IMR-90 (cell line): ENCODE results near the gene TPM4. TPM values are rescaled to one million over a fixed set of nuclear protein-coding genes. Genes with fewer than 3 reads are reported as not detected.

Experiments
- ATAC-seq: fragments of 200-7000 bp; cut with Tn5 transposase; 2 replicates; pipeline ENCODE4 v1.9.1; 2020; ENCODE audit warnings: low read depth, mild to moderate bottlenecking, moderate library complexity
- BruUV-seq: library from RNA; stranded (reverse); fragments of 400-500 nt; replicated peaks from 2 replicates; lab custom pipeline; 2021; lab: Mats Ljungman, UMichigan
- CTCF ChIA-PET: fragments of 300-600 bp; formaldehyde crosslinking; extraction: SDS; loops from one replicate; lab custom pipeline; 2021; ENCODE audit warnings: antibody characterized with exemption; lab: Yijun Ruan, JAX
- POLR2A ChIA-PET: fragments of 300-600 bp; sonication (Branson Sonifier 250); formaldehyde crosslinking; loops from one replicate; lab custom pipeline; 2022; ENCODE audit warnings: antibody characterized with exemption; ENCODE audit not compliant: unreplicated experiment; lab: Charles Lee
- DNase-seq: peaks from one replicate; pipeline ENCODE4 v3.0.0; 2013
- H2AFZ ChIP-seq: replicated peaks from 2 replicates; pipeline ENCODE3; 2013; ENCODE audit warnings: low read length, mild to moderate bottlenecking; ENCODE audit not compliant: poor library complexity
- H2AK5ac ChIP-seq: 2 replicates; pipeline ENCODE4 v1.6.1; 2013; ENCODE audit warnings: low read depth, low read length, inconsistent platforms
- H2AK9ac ChIP-seq: replicated peaks from 2 replicates; pipeline ENCODE3; 2013; ENCODE audit warnings: mild to moderate bottlenecking, low read depth, low read length, moderate library complexity; ENCODE audit not compliant: poor library complexity
- H2BK120ac ChIP-seq: 2 replicates; pipeline ENCODE4 v1.6.1; 2013; ENCODE audit warnings: low read depth, low read length, inconsistent platforms
- H2BK15ac ChIP-seq: 3 replicates; pipeline ENCODE4 v1.6.1; 2013; ENCODE audit warnings: low read depth, low read length, inconsistent platforms
- H2BK20ac ChIP-seq: 2 replicates; pipeline ENCODE4 v1.6.1; 2013; ENCODE audit warnings: low read depth, mild to moderate bottlenecking, inconsistent platforms, low read length, moderate library complexity
- H2BK5ac ChIP-seq: 2 replicates; pipeline ENCODE4 v1.6.1; 2013; ENCODE audit warnings: mild to moderate bottlenecking, low read depth, low read length, inconsistent platforms; ENCODE audit not compliant: poor library complexity, severe bottlenecking
- H3K14ac ChIP-seq: replicated peaks from 2 replicates; pipeline ENCODE4 v1.6.1; 2013; ENCODE audit warnings: low read depth, low read length, inconsistent platforms
- H3K18ac ChIP-seq: 2 replicates; pipeline ENCODE4 v1.6.1; 2013; ENCODE audit warnings: low read depth, low read length, control low read depth
- H3K23ac ChIP-seq: 2 replicates; pipeline ENCODE4 v1.6.1; 2013; ENCODE audit warnings: low read depth, low read length, inconsistent platforms
- H3K27ac ChIP-seq: 2 replicates; pipeline ENCODE4 v1.5.1; 2013; ENCODE audit warnings: mild to moderate bottlenecking, control low read depth, low read length; ENCODE audit not compliant: insufficient read depth
- H3K27me3 ChIP-seq: 2 replicates; pipeline ENCODE4 v1.6.1; 2013; ENCODE audit warnings: low read length; ENCODE audit not compliant: control insufficient read depth, insufficient read depth
- H3K36me3 ChIP-seq: 2 replicates; pipeline ENCODE4 v1.6.1; 2013; ENCODE audit warnings: low read length, mixed read lengths; ENCODE audit not compliant: control insufficient read depth, insufficient read depth
- H3K4ac ChIP-seq: 2 replicates; pipeline ENCODE4 v1.6.1; 2013; ENCODE audit warnings: low read depth, low read length, inconsistent platforms
- H3K4me1 ChIP-seq: 2 replicates; pipeline ENCODE4 v1.6.1; 2013; ENCODE audit warnings: low read length, mixed read lengths; ENCODE audit not compliant: control insufficient read depth, insufficient read depth
- H3K4me2 ChIP-seq: 2 replicates; pipeline ENCODE4 v1.6.1; 2013; ENCODE audit warnings: low read depth, mild to moderate bottlenecking, control low read depth, low read length, moderate library complexity
- H3K4me3 ChIP-seq: 2 replicates; pipeline ENCODE4 v1.5.1; 2013; ENCODE audit warnings: low read depth, mild to moderate bottlenecking, control low read depth, low read length, moderate library complexity; ENCODE audit not compliant: insufficient read depth
- H3K56ac ChIP-seq: 2 replicates; pipeline ENCODE4 v1.6.1; 2013; ENCODE audit warnings: low read length, inconsistent platforms; ENCODE audit not compliant: insufficient read depth; ENCODE audit errors: extremely low read depth
- H3K79me1 ChIP-seq, 2 experiments: 2 replicates each; pipeline ENCODE4 v1.6.1; 2013; ENCODE audit warnings: low read length in 2 of 2, inconsistent platforms in 1 of 2, low read depth in 1 of 2
- H3K9ac ChIP-seq: 2 replicates; pipeline ENCODE4 v1.6.1; 2013; ENCODE audit warnings: low read depth, low read length, control low read depth
- H3K9me1 ChIP-seq: 2 replicates; pipeline ENCODE4 v1.6.1; 2013; ENCODE audit warnings: low read length, inconsistent platforms; ENCODE audit not compliant: insufficient read depth
- H3K9me3 ChIP-seq: 2 replicates; pipeline ENCODE4 v1.6.1; 2013; ENCODE audit warnings: low read length; ENCODE audit not compliant: control insufficient read depth, insufficient read depth
- H4K20me1 ChIP-seq: 2 replicates; pipeline ENCODE4 v1.6.1; 2013; ENCODE audit warnings: low read length, inconsistent platforms; ENCODE audit not compliant: insufficient read depth
- H4K5ac ChIP-seq: 2 replicates; pipeline ENCODE4 v1.6.1; 2013; ENCODE audit warnings: mild to moderate bottlenecking, low read depth, low read length, control low read depth
- H4K8ac ChIP-seq, 2 experiments: 2 replicates each; pipeline ENCODE4 v1.6.1; 2013; ENCODE audit warnings: low read depth in 2 of 2, low read length in 2 of 2, control low read depth in 1 of 2, inconsistent platforms in 1 of 2
- H4K91ac ChIP-seq: 2 replicates; pipeline ENCODE4 v1.6.1; 2013; ENCODE audit warnings: low read depth, low read length, inconsistent platforms; ENCODE audit not compliant: insufficient read depth
- BHLHE40 ChIP-seq: fragments of 150-350 bp; IDR thresholded peaks from 2 replicates; pipeline ENCODE4 v1.6.1; 2016; ENCODE audit warnings: mild to moderate bottlenecking, low read depth, low read length
- CEBPB ChIP-seq: IDR thresholded peaks from 2 replicates; pipeline ENCODE4 v1.6.1; 2012; ENCODE audit warnings: low read depth, low read length, improper control_type of control experiment
- CHD1 ChIP-seq: IDR thresholded peaks from 2 replicates; pipeline ENCODE4 v1.6.1; 2012; ENCODE audit warnings: low read depth, low read length, improper control_type of control experiment
- CTCF ChIP-seq: conservative IDR thresholded peaks from 2 replicates; pipeline ENCODE4 v1.5.1; 2012; ENCODE audit warnings: mild to moderate bottlenecking, low read depth, low read length, improper control_type of control experiment
- FOS ChIP-seq: fragments of 150-350 bp; IDR thresholded peaks from 2 replicates; pipeline ENCODE4 v1.6.1; 2016; ENCODE audit warnings: low read depth, low read length
- MAFK ChIP-seq: IDR thresholded peaks from 2 replicates; pipeline ENCODE4 v1.6.1; 2012; ENCODE audit warnings: low read depth, low read length, improper control_type of control experiment
- MAZ ChIP-seq: IDR thresholded peaks from 2 replicates; pipeline ENCODE4 v1.6.1; 2012; ENCODE audit warnings: low read depth, mild to moderate bottlenecking, low read length, improper control_type of control experiment, moderate library complexity, borderline replicate concordance
- MXI1 ChIP-seq: IDR thresholded peaks from 2 replicates; pipeline ENCODE4 v1.6.1; 2012; ENCODE audit warnings: low read depth, mild to moderate bottlenecking, low read length, moderate library complexity, borderline replicate concordance
- NFE2L2 ChIP-seq: fragments of 150-350 bp; IDR thresholded peaks from 2 replicates; pipeline ENCODE4 v1.6.1; 2016; ENCODE audit warnings: low read depth, mild to moderate bottlenecking, low read length
- POLR2A ChIP-seq: IDR thresholded peaks from 2 replicates; pipeline ENCODE4 v1.6.1; 2012; ENCODE audit warnings: mild to moderate bottlenecking, low read depth, low read length
- RAD21 ChIP-seq: IDR thresholded peaks from 2 replicates; pipeline ENCODE4 v1.6.1; 2012; ENCODE audit warnings: low read length, improper control_type of control experiment
- RCOR1 ChIP-seq: IDR thresholded peaks from 2 replicates; pipeline ENCODE4 v1.6.1; 2012; ENCODE audit warnings: mild to moderate bottlenecking, low read length, improper control_type of control experiment; ENCODE audit not compliant: insufficient replicate concordance
- RFX5 ChIP-seq: IDR thresholded peaks from 2 replicates; pipeline ENCODE4 v1.8.0; 2012; ENCODE audit warnings: low read depth, mild to moderate bottlenecking, low read length, moderate library complexity
- SMC3 ChIP-seq: fragments of 150-350 bp; IDR thresholded peaks from 2 replicates; pipeline ENCODE4 v1.6.1; 2016; ENCODE audit warnings: low read depth, mild to moderate bottlenecking, antibody characterized with exemption, low read length, moderate library complexity
- USF2 ChIP-seq: fragments of 150-350 bp; IDR thresholded peaks from 2 replicates; pipeline ENCODE4 v1.6.1; 2017; ENCODE audit warnings: mild to moderate bottlenecking, antibody characterized with exemption, low read length, low read depth
- WGBS, 2 experiments: methylation state at CpG; one replicate each; pipeline versions ENCODE4 v1.1.5 to v1.1.7; 2013; ENCODE audit warnings: missing lambda C conversion rate in 2 of 2; ENCODE audit not compliant: insufficient read length in 1 of 2; ENCODE audit errors: extremely low coverage in 2 of 2; 5-methylcytosine and 5-hydroxymethylcytosine counted together
- dilution Hi-C: fragments of 300-500 bp; cut with HindIII; formaldehyde crosslinking; loops from one replicate; pipeline ENCODE4 v1.14.3; 2018; ENCODE audit warnings: low sequenced_read_pairs; ENCODE audit not compliant: unreplicated experiment
- in situ Hi-C: fragments of 300-500 bp; cut with MboI; formaldehyde crosslinking; loops from 3 replicates; pipeline ENCODE4 v1.14.3; 2019; ENCODE audit warnings: low sequenced_read_pairs, inconsistent platforms, mixed read lengths
- intact Hi-C: fragments of 100-400 bp; cut with micrococcal nuclease; formaldehyde crosslinking; loops from 2 replicates; pipeline ENCODE4 v1.10.0; 2022
- polyA plus RNA-seq, 3 experiments: library from polyadenylated mRNA; depleted of rRNA; stranded (reverse); fragments of >200 nt; gene quantifications; 2 replicates each; pipeline ENCODE4 v1.2.3, GENCODE V29; 2012; ENCODE audit warnings: low replicate concordance in 1 of 3
- total RNA-seq: library from RNA; depleted of rRNA; stranded (reverse); fragments of >200 nt; gene quantifications from 2 replicates; pipeline ENCODE4 v1.2.3, GENCODE V29; 2012

TPM4 gene
- total and polyA plus RNA-seq, 2 of the 4 experiments (the other 2 are of a cell fraction): 1,075 to 1,160 TPM

- no peak for ATAC-seq
- Histone ChIP-seq H3K4me1 (no peaks in the 10 kb centered on the region), H3K4me3 (no peak overlapping the region), H3K27me3 (no peaks in the 10 kb centered on the region), H3K36me3 (peaks cover 66% of the 10 kb centered on the region), H2AK5ac (no peak overlapping the region), H2AK9ac (no peak overlapping the region), H2BK15ac (no peak overlapping the region), H3K9ac (no peak overlapping the region), H4K8ac (no peak overlapping the region), H2BK120ac (no peak overlapping the region), H3K79me1 (peaks cover 6 to 43% of the 10 kb centered on the region in 2 experiments), H2BK20ac (no peak overlapping the region), H3K9me1 (0 out of 2 replicates have a peak, but pooled peaks cover under 1% of the 10 kb centered on the region), H3K14ac (no peak overlapping the region), H4K5ac (no peak overlapping the region), H4K91ac (no peak overlapping the region), H3K18ac (no peak overlapping the region), H4K20me1 (peaks cover 5% of the 10 kb centered on the region; the same call in 1 of the 2 replicates), H3K27ac (no peak overlapping the region), H3K4ac (no peak overlapping the region), H2BK5ac (no peak overlapping the region), H3K56ac (no peak overlapping the region), H3K9me3 (no peaks in the 10 kb centered on the region), H3K23ac (no peak overlapping the region), H3K4me2 (no peak overlapping the region), H2AFZ (no peak overlapping the region)
- dilution Hi-C loops: no loop called here
- no TSS peak for BruUV-seq
- POLR2A ChIA-PET: no interaction called here
- no peak for DNase-seq
- CTCF ChIA-PET: no interaction called here
- TF ChIP-seq CEBPB: no peak
- TF ChIP-seq USF2: no peak
- no peak for TF ChIP-seq MXI1
- TF ChIP-seq CHD1: no peak
- no peak for TF ChIP-seq POLR2A
- no peak for TF ChIP-seq SMC3
- no peak for TF ChIP-seq RCOR1
- no peak for TF ChIP-seq FOS
- no peak for TF ChIP-seq NFE2L2
- no peak for TF ChIP-seq MAZ
- no peak for TF ChIP-seq RAD21
- TF ChIP-seq CTCF: no peak
- TF ChIP-seq RFX5: no peak
- TF ChIP-seq BHLHE40: no peak
- no peak for TF ChIP-seq MAFK
- WGBS, 2 experiments: no CpG with 5 or more reads among the region's 5 CpGs
- in situ Hi-C loops: no loop called here
- intact Hi-C loops: no loop called here
Observed at GRCh38 chr19:16121141-16121540, 44.8 kb downstream of the TPM4 start.
